Measurements from ENCODE around the gene USP4.
"Not testable (repeated sequence)": the region's sequence is repeated elsewhere in the genome, so short reads cannot be mapped to it uniquely, and the experiment has no call there.

DNA sequence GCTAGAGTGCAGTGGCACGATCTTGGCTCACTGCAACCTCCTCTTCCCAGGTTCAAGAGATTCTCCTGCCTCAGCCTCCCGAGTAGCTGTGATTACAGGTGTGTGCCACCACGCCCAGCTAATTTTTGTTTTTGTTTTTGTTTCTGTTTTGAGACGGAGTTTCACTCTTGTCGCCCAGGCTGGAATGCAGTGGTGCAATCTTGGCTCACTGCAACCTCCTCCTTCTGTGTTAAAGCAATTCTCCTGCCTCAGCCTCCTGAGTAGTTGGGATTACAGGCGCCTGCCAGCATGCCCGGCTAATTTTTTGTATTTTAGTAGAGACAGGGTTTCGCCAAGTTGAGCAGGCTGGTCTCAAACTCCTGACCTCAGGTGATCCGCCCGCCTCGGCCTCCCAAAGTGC lies 99.8 kb downstream of the USP4 start:
- TF ChIP-seq POLR2A (IDR thresholded peaks at IDR 0.05) = not testable (repeated sequence)
- TF ChIP-seq, protein P1, sequence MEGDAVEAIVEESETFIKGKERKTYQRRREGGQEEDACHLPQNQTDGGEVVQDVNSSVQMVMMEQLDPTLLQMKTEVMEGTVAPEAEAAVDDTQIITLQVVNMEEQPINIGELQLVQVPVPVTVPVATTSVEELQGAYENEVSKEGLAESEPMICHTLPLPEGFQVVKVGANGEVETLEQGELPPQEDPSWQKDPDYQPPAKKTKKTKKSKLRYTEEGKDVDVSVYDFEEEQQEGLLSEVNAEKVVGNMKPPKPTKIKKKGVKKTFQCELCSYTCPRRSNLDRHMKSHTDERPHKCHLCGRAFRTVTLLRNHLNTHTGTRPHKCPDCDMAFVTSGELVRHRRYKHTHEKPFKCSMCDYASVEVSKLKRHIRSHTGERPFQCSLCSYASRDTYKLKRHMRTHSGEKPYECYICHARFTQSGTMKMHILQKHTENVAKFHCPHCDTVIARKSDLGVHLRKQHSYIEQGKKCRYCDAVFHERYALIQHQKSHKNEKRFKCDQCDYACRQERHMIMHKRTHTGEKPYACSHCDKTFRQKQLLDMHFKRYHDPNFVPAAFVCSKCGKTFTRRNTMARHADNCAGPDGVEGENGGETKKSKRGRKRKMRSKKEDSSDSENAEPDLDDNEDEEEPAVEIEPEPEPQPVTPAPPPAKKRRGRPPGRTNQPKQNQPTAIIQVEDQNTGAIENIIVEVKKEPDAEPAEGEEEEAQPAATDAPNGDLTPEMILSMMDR (IDR thresholded peaks at IDR 0.05) = not testable (repeated sequence)
